ENCODE results near the gene CIB4. TPM values are rescaled to one million over a fixed set of nuclear protein-coding genes. Genes with fewer than 3 reads are reported as not detected.

The CIB4 gene
- total RNA-seq, 1 donor from 2014 or later = not detected

DNA sequence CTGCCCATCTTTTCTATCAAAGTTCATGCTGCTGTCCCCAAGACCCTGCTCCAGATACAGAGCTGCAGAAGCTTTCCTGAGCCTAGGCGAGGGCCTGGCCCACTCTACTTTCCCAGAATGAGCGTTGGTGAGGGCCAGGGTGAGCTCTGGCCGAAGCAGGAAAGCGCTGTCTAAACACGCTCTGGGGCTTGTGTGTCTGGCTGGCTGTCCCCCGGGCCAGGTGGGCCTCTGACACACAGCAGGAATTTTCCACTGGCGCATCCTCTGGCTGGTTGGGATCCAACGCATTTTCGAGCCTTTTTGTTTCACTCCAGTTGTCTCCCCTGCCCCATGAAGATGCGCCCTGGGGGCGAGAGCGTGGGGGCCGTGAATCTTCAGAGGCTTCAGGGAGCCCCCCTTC lies 33.6 kb upstream of the CIB4 start:
- ATAC-seq (no peak), DNase-seq (peak; percentile 38)
- Histone ChIP-seq H3K27me3 (no peaks in the 10 kb centered on the region), H3K4me3 (no peak overlapping the region), H3K4me1 (no peaks in the 10 kb centered on the region), H3K36me3 (no peaks in the 10 kb centered on the region), H3K9me3 (no peaks in the 10 kb centered on the region), H3K27ac (no peak overlapping the region)
- TF ChIP-seq, protein P1, sequence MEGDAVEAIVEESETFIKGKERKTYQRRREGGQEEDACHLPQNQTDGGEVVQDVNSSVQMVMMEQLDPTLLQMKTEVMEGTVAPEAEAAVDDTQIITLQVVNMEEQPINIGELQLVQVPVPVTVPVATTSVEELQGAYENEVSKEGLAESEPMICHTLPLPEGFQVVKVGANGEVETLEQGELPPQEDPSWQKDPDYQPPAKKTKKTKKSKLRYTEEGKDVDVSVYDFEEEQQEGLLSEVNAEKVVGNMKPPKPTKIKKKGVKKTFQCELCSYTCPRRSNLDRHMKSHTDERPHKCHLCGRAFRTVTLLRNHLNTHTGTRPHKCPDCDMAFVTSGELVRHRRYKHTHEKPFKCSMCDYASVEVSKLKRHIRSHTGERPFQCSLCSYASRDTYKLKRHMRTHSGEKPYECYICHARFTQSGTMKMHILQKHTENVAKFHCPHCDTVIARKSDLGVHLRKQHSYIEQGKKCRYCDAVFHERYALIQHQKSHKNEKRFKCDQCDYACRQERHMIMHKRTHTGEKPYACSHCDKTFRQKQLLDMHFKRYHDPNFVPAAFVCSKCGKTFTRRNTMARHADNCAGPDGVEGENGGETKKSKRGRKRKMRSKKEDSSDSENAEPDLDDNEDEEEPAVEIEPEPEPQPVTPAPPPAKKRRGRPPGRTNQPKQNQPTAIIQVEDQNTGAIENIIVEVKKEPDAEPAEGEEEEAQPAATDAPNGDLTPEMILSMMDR (IDR thresholded peaks at IDR 0.05) = no peak
- intact Hi-C loops (cut with DNase I) = no loop called here

DNA sequence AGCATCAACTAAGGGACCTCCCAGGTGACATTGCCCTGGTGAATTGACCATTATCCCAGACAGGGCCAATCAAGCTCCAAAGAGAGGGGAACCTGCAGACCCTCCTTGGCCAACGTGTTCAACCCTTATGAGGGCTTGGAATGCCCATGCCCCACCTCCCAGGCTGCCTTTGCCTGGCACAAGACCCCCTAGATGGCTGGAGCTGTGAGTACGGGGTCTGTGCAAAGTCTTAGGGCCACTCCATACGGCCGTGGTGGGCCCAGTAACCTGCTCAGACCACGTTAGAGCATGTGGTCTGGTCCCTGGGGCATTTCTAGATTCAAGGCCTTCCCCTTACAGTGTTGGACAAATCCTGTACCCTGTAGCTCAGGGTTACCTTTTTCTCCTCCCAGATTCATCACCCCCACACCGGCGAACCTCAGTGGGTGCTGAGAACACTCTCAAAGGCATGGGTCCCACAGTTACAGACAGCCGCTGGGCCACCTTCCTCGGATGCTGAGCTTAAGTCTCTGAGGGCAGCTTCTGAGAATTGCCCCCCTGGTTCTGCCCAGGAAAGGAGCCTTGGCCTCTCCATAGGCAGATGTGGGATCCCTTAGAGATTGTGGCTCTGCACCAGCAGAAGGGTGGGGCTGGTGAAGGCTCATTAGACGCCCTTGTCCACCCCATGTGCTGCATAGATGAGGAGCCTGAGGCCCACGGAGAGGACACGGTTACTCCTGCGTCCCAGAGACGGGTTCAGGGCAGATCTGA lies 33.0 kb upstream of the CIB4 start:
- TF ChIP-seq, protein P1 (IDR thresholded peaks at IDR 0.05) = no peak
- intact Hi-C loops (cut with DNase I) = no loop called here
- Histone ChIP-seq H3K9me3 (no peaks in the 10 kb centered on the region), H3K4me1 (no peaks in the 10 kb centered on the region), H3K27ac (no peak overlapping the region), H3K36me3 (no peaks in the 10 kb centered on the region), H3K4me3 (no peak overlapping the region), H3K27me3 (no peaks in the 10 kb centered on the region)
- ATAC-seq (no peak), DNase-seq (peak; percentile 39)

DNA sequence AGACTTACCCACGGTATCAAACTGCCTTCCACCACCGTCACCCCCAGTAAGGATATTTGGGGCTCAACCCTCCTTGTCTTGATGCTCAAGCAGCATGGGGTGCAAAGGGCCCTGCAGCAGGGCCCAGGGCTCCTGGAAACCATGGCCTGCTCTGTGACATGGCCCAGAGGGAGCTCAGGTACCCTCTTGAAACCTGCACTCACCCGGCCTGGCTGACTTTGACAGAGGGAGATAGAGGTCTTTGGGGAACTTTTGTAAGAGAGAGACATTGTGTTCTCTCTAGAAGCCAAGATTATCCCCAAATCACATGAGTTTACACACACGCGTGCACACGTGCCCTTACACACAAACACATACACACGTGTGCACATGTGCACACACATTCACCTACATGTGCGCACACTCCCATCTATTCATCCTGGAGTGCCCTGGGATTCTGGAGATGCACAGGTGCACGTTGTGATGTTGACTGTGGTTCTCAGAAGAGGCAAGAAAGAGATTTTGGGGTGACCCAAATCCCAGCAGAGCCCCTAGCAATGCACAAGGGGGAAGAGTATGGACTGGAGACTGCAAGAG lies 31.7 kb upstream of the CIB4 start:
- H3K36me3 ChIP-seq = no peaks in the 10 kb centered on the region
- no peak overlapping the region for H3K4me3 ChIP-seq
- no peaks in the 10 kb centered on the region for H3K4me1 ChIP-seq
- ATAC-seq (no peak), DNase-seq (peak; percentile 22)
- no peaks in the 10 kb centered on the region for H3K27me3 ChIP-seq
- intact Hi-C loops (cut with DNase I) = no loop called here
- TF ChIP-seq, protein P1 (IDR thresholded peaks at IDR 0.05) = no peak
- no peak overlapping the region for H3K27ac ChIP-seq
- H3K9me3 ChIP-seq = no peaks in the 10 kb centered on the region

DNA sequence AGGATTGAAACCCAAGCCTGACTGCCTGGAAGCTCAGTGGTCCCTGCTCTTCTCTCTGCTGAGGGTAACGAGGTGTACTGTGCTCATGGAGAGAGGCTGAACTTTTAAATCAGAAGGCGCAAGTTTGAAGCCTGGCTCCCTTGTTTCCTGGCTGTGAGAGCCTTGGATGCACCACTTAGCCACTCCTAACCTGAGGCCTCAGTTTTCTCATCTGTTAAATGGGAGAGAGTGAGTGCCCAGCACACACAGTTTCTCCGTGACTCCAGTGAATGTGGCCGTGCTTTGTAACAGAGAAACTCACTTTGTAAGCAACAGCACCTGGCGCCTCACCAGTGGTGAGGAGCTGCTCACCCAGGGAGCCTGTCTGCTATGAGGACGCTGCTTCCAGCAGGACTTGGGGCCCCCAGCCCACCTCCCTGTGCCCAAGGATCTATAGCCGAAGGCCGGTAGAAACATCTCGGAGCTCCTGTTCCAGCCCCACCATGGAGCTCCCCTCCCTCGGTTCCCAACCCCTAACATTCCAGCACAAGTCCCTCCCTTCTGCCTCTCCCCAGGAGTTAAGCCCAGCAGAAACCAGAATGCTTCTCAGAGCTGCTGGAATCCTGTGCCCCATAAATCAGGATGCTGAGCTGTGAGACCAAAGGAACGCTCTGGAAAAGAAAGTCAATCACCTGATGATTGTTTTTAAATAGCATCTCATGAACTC lies 31.1 kb upstream of the CIB4 start:
- Histone ChIP-seq H3K4me3 (no peak overlapping the region), H3K9me3 (no peaks in the 10 kb centered on the region), H3K36me3 (no peaks in the 10 kb centered on the region), H3K4me1 (no peaks in the 10 kb centered on the region), H3K27ac (no peak overlapping the region), H3K27me3 (no peaks in the 10 kb centered on the region)
- peak; percentile 49 for DNase-seq
- intact Hi-C loops (cut with DNase I) = no loop called here
- no peak for ATAC-seq
- TF ChIP-seq, protein P1 (IDR thresholded peaks at IDR 0.05) = no peak

DNA sequence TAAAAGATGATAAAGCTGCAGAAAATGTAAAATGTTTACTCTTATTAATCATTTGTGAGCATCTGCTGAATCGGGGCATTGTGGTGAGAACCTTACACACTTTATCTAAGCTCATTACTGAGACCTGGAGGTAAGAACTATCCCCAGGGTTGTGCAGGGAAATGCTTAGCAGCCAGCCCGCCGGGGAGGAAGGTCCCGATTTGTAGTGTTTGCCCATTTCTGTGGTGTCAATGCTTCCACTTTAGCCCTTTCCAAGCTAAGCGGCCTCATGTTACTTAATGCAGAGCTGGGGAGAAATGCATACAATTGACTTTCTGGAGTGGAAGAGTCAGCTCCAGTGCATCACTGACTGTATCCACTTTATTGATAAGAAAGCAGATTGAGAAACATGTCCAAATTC lies 30.5 kb upstream of the CIB4 start:
- Histone ChIP-seq H3K36me3 (no peaks in the 10 kb centered on the region), H3K4me3 (no peak overlapping the region), H3K27me3 (no peaks in the 10 kb centered on the region), H3K4me1 (no peaks in the 10 kb centered on the region), H3K27ac (no peak overlapping the region), H3K9me3 (no peaks in the 10 kb centered on the region)
- ATAC-seq (no peak), DNase-seq (peak; percentile 29)
- TF ChIP-seq, protein P1 (IDR thresholded peaks at IDR 0.05) = no peak
- intact Hi-C loops (cut with DNase I) = no loop called here

All from upper lobe of right lung (tissue), 1 donor.